GM19372 (cell line): ENCODE data around the gene LUC7L2.
"Not testable (repeated sequence)": the region's sequence is repeated elsewhere in the genome, so short reads cannot be mapped to it uniquely, and the experiment has no call there.

ENCODE experiments used
- ATAC-seq: cut with Tn5 transposase; IDR thresholded peaks from one replicate; pipeline ENCODE4 v1.9.1; 2021; ENCODE audit warnings: mild to moderate bottlenecking, low read depth, moderate library complexity; ENCODE audit not compliant: unreplicated experiment

LUC7L2 gene

DNA sequence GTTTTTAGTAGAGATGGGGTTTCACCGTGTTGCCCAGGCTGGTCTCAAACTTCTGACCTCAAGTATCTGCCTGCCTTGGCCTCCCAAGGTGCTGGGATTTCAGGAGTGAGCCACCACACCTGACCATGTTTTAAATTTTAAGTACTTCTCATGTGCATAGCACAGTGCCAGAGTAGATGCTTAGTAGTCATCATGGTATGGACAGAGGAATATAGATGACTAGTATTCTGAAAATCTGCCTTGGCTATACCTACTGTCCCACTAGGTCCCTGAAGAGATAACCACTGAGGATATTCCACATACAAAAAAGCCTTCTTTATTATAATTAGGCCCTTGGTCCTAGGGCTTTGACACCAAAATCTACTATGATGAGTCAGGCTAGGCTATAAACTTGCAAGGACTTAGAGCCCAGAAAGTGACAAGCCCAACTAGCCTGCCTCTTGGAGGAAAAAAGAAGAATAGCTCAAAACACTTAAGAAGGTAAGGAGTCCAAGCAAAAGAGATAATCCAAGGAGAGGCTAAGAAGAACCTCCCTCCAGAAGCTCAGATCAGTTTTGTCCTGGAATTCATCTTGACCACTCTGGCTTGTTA, 34.0 kb downstream of the LUC7L2 start:
- no peak for ATAC-seq

DNA sequence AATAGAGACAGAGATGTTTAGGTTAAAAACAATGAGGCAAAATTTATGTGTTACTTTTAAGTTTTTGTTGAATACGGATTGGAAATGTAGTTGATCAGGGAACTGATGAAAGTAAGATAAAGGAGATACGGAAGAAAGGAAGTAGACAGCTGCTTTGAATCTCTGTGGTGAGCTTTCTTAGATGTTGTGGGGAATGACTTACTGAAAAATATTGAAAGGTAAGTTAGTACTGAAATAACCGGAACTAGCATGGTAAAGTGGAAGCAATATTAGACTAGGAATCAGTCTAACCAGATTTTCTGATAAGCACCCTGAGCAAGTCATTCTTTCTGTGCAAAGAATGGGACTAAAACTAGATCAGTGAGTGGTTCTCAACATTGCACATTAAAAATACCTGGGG, 34.8 kb downstream of the LUC7L2 start:
- ATAC-seq = no peak

- no peak for ATAC-seq
These were observed 36.7 kb downstream of the LUC7L2 start for GRCh38 chr7:139396323-139396951.

DNA sequence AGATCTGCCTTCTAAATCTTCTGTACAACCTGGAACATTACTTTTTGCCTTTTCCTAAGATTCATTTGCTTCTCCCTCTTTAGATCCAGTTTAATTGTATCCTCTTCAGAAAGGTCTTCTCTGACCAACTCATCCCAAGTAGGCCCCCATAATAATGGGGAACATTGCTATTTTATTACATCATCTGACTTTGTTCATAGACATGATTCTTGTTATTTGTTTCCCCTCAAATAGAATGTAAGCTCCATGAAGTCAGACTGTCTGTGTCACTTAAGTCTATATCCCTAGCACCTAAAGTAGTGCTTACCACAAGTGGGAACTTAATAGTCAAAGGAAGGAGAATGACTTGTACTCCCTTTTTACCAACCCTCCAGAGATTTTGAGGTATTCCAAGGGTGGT, 37.5 kb downstream of the LUC7L2 start:
- ATAC-seq = no peak

- no peak for ATAC-seq
These were observed 43.9 kb downstream of the LUC7L2 start for GRCh38 chr7:139403601-139404000.

DNA sequence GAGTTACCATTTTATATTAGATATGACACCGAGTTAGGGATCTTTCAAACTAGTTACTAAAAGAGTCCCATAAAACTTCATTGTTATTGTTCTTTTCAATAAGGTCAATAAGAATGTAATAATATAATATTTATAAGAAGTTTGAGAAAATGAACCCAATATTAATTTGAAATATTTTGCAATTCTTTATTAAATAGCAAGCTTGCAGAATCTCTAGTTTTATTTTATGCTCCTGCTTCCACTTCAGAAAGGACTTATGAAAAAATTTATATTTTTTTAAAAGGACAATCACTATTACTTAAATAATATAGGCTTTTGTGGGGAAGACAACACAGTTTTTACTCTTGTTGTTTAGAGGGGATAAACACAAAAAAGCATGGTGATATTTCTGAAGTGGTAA, 47.9 kb downstream of the LUC7L2 start:
- no peak for ATAC-seq

- not testable (repeated sequence) for ATAC-seq
These were observed 55.2 kb downstream of the LUC7L2 start for GRCh38 chr7:139414743-139415402.

DNA sequence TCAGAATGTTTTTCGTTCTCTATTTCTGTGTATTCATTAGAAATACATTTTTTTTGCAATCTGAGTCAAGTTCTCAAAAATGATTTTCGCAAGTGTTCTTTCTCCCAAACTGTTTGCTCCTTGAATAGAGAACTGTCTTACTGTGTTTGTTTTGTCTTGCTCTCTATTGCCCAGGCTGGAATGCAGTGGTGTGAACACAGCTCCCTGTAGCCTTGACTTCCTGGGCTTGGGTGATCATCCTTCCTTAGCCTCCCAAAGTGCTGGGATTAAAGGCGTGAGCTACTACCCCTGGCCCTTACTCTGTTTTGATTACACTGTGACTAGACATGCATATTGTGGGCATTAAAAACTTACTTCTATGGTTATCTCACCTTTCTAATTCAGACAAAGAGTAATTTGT, 56.7 kb downstream of the LUC7L2 start:
- no peak for ATAC-seq

DNA sequence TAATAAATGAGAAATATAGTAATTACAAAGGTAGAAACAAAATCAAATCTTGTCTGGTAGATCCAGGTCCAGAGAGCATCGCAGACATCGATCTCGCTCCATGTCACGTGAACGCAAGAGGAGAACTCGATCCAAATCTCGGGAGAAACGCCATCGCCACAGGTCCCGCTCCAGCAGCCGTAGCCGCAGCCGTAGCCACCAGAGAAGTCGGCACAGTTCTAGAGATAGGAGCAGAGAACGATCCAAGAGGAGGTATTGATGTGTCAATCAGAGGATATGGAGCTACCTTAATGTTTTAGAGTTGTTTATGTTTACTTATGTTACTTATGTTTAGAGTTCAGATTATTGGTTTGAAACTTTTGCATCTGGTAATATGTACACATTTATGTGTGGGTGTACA, 57.8 kb downstream of the LUC7L2 start:
- ATAC-seq = no peak

DNA sequence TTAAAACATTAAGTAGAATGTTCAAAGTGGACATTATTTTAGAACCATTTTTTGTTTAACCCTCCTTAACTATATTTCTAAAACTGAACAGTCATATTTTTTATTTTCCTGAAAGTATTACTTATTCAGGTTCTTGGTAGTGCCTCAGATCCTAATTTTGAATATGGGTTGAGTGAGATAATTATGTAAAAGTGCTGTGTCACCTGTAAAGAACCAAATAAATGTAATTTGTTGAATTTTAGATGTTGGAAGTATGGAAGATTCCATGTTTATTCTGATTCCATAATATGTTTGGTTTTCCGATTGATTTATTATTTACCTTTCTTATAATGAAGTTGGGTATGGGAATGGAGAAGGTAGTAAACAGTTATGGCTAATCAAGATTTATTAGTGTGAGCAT, 61.4 kb downstream of the LUC7L2 start:
- ATAC-seq = no peak

DNA sequence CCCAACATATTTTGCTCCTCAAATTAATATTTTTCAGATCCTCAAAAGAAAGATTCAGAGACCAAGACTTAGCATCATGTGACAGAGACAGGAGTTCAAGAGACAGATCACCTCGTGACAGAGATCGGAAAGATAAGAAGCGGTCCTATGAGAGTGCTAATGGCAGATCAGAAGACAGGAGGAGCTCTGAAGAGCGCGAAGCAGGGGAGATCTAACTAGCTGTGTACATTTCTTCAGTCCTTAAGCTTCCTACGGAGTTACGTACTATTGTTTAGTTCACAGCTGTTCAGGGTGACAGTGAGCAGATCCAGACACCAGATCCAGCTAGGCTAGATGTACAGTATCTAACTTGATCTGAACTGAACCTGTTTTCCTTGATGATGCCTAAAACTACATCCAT, 62.4 kb downstream of the LUC7L2 start:
- no peak for ATAC-seq

DNA sequence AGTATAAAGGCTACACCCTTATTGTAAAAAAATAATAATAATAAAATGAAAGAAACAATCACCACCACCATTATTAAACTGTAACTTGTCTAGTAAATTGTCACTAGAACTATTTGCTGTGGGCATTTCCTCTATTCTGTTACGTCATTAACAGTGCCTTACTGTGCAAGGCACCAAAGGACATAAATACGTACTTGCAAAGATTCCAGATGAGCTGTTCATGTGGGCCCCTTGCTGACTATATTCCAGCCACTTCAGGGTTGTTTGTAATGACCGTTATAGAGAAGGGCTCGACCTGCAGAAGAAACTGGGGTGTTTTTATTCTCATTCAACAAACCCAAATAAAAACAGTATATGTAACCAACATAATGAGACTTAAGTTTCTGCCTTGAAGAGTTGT, 63.4 kb downstream of the LUC7L2 start:
- no peak for ATAC-seq

- ATAC-seq = no peak
These were observed 64.3 kb downstream of the LUC7L2 start for GRCh38 chr7:139424004-139424403.

- ATAC-seq = not testable (repeated sequence)
These were observed 66.0 kb downstream of the LUC7L2 start for GRCh38 chr7:139425701-139426100.

- ATAC-seq = no peak
These were observed 66.7 kb downstream of the LUC7L2 start for GRCh38 chr7:139426258-139427028.

DNA sequence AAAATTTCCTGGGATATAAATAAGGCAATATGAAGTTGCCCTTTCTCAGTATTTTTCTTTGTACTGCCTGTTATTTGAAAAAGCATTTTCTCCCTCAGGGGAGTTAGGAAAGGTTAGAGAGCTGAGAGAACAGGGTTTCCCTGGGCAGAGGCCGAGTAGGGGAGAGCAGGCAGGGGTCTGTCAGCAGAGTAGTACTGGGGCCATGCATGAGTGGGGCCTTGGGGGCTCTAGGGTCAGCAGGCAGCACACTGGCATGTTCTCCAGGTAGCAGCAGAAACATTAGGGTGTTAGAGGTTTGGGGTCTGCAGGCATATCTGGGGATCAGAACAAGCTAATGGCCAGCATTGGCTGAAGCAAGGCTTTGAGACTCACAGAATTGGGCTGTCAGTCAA, 67.3 kb downstream of the LUC7L2 start:
- no peak for ATAC-seq

- no peak for ATAC-seq
These were observed 68.1 kb downstream of the LUC7L2 start for GRCh38 chr7:139427788-139428187.

GRCh38 chr7:139429735-139430134, 70.0 kb downstream of the LUC7L2 start:
- not testable (repeated sequence) for ATAC-seq

DNA sequence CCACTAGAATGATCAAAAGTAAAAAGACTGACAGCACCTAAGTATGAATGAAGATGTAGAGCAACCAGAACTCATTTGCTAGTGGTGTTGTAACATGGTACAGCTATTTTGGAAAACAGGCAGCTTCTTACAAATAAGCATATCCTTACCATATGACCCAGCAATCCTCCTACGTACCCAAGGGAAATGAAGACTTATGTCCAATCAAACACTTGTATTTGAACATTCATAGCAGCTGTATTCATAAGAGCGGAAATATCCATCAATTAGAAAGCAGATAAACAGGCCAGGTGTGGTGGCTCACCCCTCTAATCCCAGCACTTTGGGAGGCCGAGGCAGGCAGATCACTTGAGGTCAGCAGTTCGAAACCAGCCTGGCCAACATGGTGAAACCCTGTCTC, 70.7 kb downstream of the LUC7L2 start:
- ATAC-seq = no peak

GRCh38 chr7:139431010-139431409, 71.3 kb downstream of the LUC7L2 start:
- no peak for ATAC-seq

DNA sequence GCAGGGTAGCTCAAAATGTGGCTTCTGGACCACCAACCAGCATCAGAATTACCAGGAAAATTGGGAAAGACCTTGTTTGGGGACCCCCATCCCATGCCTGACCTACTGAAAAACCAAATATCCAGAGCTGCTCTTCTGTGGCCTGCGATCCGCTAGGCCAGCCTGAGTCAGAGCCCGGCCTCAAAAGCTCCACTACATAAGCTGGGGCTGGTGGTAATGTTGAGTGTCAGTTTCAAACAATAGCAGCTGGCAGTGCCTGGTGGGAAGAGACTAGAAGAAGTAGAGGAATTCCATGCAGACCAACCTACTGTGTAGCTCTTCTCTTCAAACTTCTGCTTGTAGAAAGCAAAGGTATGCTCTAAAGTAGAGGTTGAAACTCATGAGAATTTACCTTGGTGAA, 71.8 kb downstream of the LUC7L2 start:
- ATAC-seq = no peak
